Activated CD8-positive, alpha-beta T cell treated with anti-CD3 and anti-CD28 coated beads, Interleukin-2, amount 10 ng/mL, durations not matched to agents 7 days and 5 days (primary cell): Measurements from ENCODE around the gene MT1X. TPM values are rescaled to one million over a fixed set of nuclear protein-coding genes. Genes with fewer than 3 reads are reported as not detected.

ENCODE experiments used
- ATAC-seq: fragments of 150-1000 bp; cut with Tn5 transposase; one replicate; pipeline ENCODE4 v1.10.0; 2021; ENCODE audit warnings: moderate library complexity
- CTCF ChIA-PET: fragments of 350-600 bp; sonication (Branson Sonifier 250); formaldehyde crosslinking; loops from one replicate; lab custom pipeline; 2021; ENCODE audit warnings: antibody characterized with exemption; lab: Charles Lee
- POLR2A ChIA-PET: fragments of 350-600 bp; sonication (Branson Sonifier 250); formaldehyde crosslinking; loops from one replicate; lab custom pipeline; 2021; ENCODE audit warnings: antibody characterized with exemption; lab: Charles Lee
- DNase-seq: peaks from one replicate; pipeline ENCODE4 v3.0.0-alpha.2; 2020
- H3K27ac Mint-ChIP-seq: one replicate; pipeline ENCODE4 v1.8.0; 2021; ENCODE audit warnings: mild to moderate bottlenecking, mixed read lengths
- H3K27me3 Mint-ChIP-seq: one replicate; pipeline ENCODE4 v1.8.0; 2021; ENCODE audit warnings: low read depth, mixed read lengths
- H3K36me3 Mint-ChIP-seq: one replicate; pipeline ENCODE4 v1.8.0; 2021; ENCODE audit warnings: low read depth, mixed read lengths
- H3K4me1 Mint-ChIP-seq: one replicate; pipeline ENCODE4 v1.8.0; 2021; ENCODE audit warnings: low read depth, mixed read lengths
- H3K4me3 Mint-ChIP-seq: one replicate; pipeline ENCODE4 v1.8.0; 2021; ENCODE audit warnings: mild to moderate bottlenecking, mixed read lengths
- H3K9me3 Mint-ChIP-seq: one replicate; pipeline ENCODE4 v1.8.0; 2022; ENCODE audit warnings: mixed read lengths; ENCODE audit not compliant: insufficient read depth
- total RNA-seq, 2 experiments: library from RNA; stranded (reverse); gene quantifications; one replicate each; pipeline ENCODE4 v1.2.3, GENCODE V29; 2021

MT1X gene
- total RNA-seq, result 10 to 100 TPM; 85.3 to 86.0 TPM

DNA sequence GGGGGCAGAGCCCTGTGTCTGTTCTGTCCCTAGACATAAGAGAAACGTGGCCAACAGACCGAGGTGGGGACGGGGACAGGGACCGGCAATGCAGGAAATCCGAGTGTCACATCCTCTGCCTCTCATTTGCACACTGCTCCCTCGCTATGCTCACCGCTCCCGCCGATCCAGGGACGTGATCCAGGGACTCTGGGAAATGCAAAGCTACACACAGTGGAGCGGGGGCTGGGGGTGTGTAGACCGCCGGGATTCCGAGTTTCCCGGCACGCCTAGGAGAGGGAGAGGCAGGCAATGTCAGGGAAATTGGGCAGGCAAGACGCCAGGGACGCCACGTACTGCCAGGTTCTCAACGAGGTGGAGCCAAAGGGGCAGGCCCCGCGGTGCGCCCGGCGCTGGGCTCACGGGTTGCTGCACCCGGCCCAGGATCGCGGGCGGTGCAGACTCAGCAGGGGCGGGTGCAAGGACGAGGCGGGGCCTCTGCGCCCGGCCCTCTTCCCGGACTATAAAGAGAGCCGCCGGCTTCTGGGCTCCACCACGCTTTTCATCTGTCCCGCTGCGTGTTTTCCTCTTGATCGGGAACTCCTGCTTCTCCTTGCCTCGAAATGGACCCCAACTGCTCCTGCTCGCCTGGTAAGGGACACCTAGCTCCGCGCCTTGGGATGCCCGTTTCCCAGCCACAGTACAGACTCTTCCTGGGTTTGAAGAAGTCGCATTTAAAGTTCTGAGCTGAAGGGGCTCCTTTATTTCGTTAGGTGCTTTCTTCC, at the start of gene MT1X:
Gene MT1X (plus strand): TSS at position 532 of the 764 bp plus-strand sequence. CDS start 71 bp downstream, at position 603.
- ChIA-PET POLR2A (interaction anchor here (0.6 to 2.5 kb wide), 26 partner anchors 11 to 249 kb away, joined by 3 to 24 read pairs (median 4); partner anchors contain the start of genes MT1E, MT1F, MT1G and MT1H), CTCF (interaction anchor here (1.4 to 1.9 kb wide), 8 partner anchors 8 to 106 kb away, joined by 3 to 17 read pairs (median 4); no protein-coding TSS in a partner anchor)
- ATAC-seq (peak; percentile 97), DNase-seq (peak; percentile 94)
- Mint-ChIP-seq H3K36me3 (peaks cover 9% of the 10 kb centered on the region), H3K4me1 (peaks cover 34% of the 10 kb centered on the region), H3K27me3 (no peaks in the 10 kb centered on the region), H3K4me3 (peak within 1 kb of the TSS; percentile 96), H3K27ac (peak within 1 kb of the TSS; percentile 98), H3K9me3 (no peaks in the 10 kb centered on the region)

DNA sequence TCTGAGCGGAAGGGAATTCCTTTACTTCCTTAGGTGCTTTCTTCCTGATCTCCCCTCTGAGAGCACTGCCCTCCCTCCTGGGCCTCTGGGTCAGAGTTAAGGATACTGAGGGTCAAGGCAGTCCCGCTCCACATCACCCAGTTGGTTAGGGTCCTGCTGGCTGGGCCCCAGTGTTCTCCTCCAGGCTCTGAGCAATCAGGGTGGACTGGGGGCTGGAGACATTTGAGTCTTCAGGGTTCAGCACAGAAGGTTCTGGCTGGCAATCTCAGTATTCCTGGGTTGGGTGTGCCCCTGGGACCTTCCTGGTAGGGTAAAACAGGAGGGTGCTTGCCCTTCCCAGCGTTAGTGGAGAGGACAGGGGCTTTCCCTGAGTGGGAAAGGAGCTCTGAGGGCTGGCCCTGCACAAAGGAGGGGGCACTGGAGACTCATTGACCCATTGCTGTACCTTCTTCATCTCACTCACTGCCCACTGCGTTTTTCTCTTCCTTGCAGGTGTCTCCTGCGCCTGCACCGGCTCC, 49.4 kb upstream of the MT1X start:
- ChIA-PET POLR2A (no interaction called here), CTCF (no interaction called here)
- Mint-ChIP-seq H3K4me3 (peak overlapping the region; percentile 55), H3K4me1 (peaks cover 32% of the 10 kb centered on the region), H3K27me3 (peaks cover 86% of the 10 kb centered on the region), H3K36me3 (no peaks in the 10 kb centered on the region), H3K9me3 (no peaks in the 10 kb centered on the region), H3K27ac (no peak overlapping the region)
- ATAC-seq, result no peak
- DNase-seq, result no peak

DNA sequence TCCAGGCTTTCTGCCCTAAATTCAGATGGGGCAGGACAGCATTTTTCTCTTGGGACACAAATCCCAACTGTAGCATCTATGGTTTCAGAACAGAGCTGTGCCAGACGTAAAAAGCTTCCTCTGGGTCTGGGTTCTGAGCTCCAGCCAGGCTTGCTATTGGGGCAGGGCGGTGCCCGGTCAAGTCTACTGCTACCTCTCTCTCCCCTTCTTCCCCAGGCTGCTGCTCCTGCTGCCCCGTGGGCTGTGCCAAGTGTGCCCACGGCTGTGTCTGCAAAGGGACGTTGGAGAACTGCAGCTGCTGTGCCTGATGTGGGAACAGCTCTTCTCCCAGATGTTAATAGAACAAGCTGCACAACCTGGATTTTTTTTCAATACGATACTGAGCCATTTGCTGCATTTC, 48.7 kb upstream of the MT1X start:
- H3K4me1 Mint-ChIP-seq, result peaks cover 36% of the 10 kb centered on the region
- DNase-seq, result no peak
- no peaks in the 10 kb centered on the region for H3K36me3 Mint-ChIP-seq
- no peak overlapping the region for H3K4me3 Mint-ChIP-seq
- ATAC-seq, result no peak
- no peak overlapping the region for H3K27ac Mint-ChIP-seq
- peaks cover 89% of the 10 kb centered on the region for H3K27me3 Mint-ChIP-seq
- CTCF ChIA-PET, result no interaction called here
- POLR2A ChIA-PET, result interaction anchor here (1.7 kb wide), 1 partner anchor 8 kb away, joined by 6 read pairs; the partner anchor contains the start of gene MT1E
- H3K9me3 Mint-ChIP-seq, result no peaks in the 10 kb centered on the region

DNA sequence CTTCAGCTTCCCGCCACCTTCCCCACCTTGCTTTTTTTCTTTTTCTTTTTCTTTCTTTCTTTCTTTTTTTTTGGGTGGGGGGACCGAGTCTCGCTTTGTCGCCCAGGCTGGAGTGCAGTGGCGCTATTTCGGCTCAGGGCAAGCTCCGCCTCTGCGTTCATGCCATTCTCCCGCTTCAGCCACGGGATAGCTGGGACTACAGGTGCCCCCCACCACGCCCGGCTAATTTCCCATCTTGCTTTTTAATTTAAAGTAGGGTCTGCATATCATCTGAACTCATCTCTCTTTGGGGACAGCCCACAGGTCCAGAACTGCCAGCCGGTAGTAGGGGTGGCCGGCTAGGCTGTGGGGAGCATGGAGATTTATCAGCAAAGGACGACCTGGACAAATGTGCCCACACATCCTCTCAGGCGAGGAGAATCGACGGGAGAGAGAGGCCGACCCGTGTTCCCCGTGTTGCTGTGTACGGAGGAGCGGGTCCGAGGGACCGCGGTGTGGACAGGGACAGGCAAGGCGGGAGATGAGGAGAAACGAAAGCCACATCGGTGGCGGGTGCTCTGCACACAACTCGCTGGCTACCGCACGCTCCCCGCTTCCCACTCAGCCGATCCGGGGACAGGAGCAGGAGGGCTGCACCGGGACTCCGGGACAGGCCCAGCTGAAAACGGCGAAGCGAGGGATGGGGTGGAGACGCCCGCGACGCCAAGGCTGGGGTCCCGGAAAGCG, 47.4 kb upstream of the MT1X start:
- ChIA-PET CTCF (interaction anchor here (1.5 kb wide), 1 partner anchor 67 kb away, joined by 3 read pairs; no protein-coding TSS in a partner anchor), POLR2A (interaction anchor here (1.7 kb wide), 1 partner anchor 9 kb away, joined by 6 read pairs; the partner anchor contains the start of gene MT1E)
- no peak for DNase-seq
- Mint-ChIP-seq H3K4me1 (peaks cover 38% of the 10 kb centered on the region), H3K9me3 (no peaks in the 10 kb centered on the region), H3K36me3 (no peaks in the 10 kb centered on the region), H3K27me3 (peaks cover 91% of the 10 kb centered on the region), H3K27ac (no peak overlapping the region), H3K4me3 (peak overlapping the region; percentile 30)
- no peak for ATAC-seq

DNA sequence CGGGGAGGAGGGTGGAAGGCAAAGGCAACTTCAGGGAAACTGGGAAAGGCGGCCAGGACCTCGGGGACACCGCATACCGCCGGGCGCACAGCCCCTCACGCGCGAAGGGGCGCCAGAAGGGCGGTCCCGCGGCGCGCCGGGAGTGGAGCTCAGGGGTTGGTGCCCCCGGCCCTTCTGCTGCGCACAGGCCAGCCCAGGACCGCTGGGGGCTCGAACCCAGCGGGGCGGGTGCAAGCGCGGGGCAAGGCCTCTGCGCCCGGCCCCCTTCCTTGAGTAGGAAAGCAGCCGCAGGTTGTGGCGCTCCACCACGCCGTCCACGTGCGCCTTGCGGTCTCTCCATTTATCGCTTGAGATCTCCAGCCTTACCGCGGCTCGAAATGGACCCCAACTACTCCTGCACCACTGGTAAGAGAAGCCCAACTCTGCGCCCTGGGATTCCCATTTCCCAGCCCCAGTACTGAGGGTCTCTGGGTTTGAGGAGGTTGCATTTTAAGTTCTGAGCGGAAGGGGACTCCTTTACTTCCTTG, 46.8 kb upstream of the MT1X start:
- peak; percentile 11 for ATAC-seq
- Mint-ChIP-seq H3K27me3 (peaks cover 91% of the 10 kb centered on the region), H3K27ac (no peak overlapping the region), H3K4me1 (peaks cover 38% of the 10 kb centered on the region), H3K4me3 (peak overlapping the region; percentile 40), H3K36me3 (no peaks in the 10 kb centered on the region), H3K9me3 (no peaks in the 10 kb centered on the region)
- CTCF ChIA-PET, result interaction anchor here (1.5 kb wide), 1 partner anchor 67 kb away, joined by 3 read pairs; no protein-coding TSS in a partner anchor
- no peak for DNase-seq
- POLR2A ChIA-PET, result interaction anchor here (0.6 to 1.7 kb wide), 2 partner anchors 10 to 60 kb away, joined by 3 to 6 read pairs; partner anchors contain the start of gene MT1E

DNA sequence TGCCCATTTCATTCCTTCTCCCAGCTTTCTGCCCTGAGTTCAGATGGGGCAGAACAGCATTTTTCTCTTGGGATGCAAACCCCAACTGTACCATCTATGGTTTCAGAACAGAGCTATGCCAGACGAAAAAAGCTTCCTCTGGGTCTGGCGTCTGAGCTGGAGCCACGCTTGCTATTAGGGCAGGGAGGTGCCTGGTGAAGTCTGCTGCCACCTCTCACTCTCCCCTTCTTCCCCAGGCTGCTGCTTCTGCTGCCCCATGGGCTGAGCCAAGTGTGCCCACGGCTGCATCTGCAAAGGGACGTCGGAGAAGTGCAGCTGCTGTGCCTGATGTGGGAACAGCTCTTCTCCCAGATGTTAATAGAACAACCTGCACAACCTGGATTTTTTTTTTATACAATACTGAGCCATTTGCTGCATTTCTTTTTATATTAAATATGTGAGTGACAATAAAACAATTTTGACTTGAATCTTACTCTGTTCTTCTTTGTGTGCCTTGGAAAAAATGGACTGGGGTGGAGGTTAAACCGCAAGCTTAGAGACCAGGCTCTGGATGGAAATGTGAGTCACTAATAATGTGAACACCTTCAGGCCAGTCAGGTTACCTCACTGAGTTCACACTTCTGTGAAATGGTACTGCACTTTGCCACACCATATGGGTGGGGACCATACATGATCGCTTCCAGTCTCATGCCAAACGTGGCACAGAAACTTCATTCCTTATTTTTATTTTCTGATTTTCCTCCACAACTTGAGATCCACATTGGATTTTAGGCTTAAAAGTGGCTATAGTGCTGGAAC, 45.5 kb upstream of the MT1X start:
- POLR2A ChIA-PET, result interaction anchor here (1.0 kb wide), 1 partner anchor 46 kb away, joined by 3 read pairs; no protein-coding TSS in a partner anchor
- Mint-ChIP-seq H3K9me3 (no peaks in the 10 kb centered on the region), H3K36me3 (no peaks in the 10 kb centered on the region), H3K27ac (no peak overlapping the region), H3K27me3 (peaks cover 89% of the 10 kb centered on the region), H3K4me1 (peaks cover 35% of the 10 kb centered on the region), H3K4me3 (no peak overlapping the region)
- no peak for ATAC-seq
- DNase-seq, result no peak
- CTCF ChIA-PET, result interaction anchor here (0.7 kb wide), 1 partner anchor 11 kb away, joined by 3 read pairs; the partner anchor contains the start of gene MT1E

DNA sequence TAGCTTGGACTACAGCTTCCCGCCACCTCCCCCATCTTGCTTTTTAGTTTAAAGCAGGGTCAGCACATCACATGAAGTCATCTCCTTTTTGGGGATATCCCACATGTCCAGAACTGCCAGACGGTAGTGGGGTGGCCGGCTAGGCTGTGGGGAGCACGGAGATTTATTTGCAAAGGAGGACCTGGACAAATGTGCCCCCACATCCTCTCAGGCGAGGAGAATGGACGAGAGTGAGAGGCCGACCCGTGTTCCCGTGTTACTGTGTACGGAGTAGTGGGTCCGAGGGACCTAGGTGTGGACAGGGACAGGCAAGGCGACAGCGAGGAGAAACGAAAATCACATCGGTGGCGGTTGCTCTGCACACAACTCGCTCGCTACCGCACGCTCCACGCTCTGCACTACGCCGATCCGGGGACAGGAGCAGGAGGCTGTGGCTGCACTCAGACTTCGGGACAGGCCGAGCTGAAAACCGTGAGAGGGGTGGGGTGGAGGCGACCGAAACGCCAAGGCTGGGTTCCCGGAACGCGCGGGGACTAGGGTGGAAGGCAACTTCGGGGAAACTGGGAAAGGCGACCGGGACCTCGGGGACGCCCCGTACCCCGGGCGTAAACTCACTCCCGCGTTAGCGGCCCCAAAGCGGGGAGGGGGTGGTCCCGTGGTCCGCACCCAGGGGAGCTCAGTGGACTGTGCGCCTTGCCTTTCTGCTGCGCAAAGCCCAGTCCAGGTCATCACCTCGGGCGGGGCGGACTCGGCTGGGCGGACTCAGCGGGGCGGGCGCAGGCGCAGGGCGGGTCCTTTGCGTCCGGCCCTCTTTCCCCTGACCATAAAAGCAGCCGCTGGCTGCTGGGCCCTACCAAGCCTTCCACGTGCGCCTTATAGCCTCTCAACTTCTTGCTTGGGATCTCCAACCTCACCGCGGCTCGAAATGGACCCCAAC, 44.2 kb upstream of the MT1X start, which contains the start of gene MT1A:
Gene MT1A (plus strand): TSS at position 853 of the 937 bp plus-strand sequence. CDS start 73 bp downstream, at position 926.
- peaks cover 38% of the 10 kb centered on the region for H3K4me1 Mint-ChIP-seq
- no peaks in the 10 kb centered on the region for H3K9me3 Mint-ChIP-seq
- ATAC-seq, result peak; percentile 54
- ChIA-PET POLR2A (no interaction called here), CTCF (interaction anchor here (0.9 kb wide), 1 partner anchor 64 kb away, joined by 3 read pairs; no protein-coding TSS in a partner anchor)
- no peaks in the 10 kb centered on the region for H3K36me3 Mint-ChIP-seq
- no peak within 1 kb of the TSS for H3K27ac Mint-ChIP-seq
- H3K4me3 Mint-ChIP-seq, result peak within 1 kb of the TSS; percentile 62
- DNase-seq, result no peak
- peaks cover 88% of the 10 kb centered on the region for H3K27me3 Mint-ChIP-seq

DNA sequence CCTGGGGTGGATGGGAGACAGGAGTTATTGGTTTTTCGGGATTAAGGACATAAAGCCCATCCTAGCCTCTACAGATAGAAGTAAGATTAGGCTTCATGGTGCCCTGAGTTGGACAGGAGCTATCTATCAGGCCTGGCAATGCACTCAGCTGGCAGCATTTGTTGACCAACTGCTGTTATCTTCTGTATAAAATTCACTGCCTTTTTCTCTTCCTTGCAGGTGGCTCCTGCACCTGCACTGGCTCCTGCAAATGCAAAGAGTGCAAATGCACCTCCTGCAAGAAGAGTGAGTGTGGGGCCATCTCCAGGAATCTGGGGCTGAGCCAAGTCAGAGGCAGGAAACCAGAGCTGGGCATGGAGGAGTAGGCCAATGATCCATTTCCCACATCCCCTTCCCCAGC, 43.2 kb upstream of the MT1X start:
- Mint-ChIP-seq H3K4me1 (peaks cover 47% of the 10 kb centered on the region), H3K27me3 (peaks cover 81% of the 10 kb centered on the region), H3K9me3 (no peaks in the 10 kb centered on the region), H3K27ac (no peak overlapping the region), H3K36me3 (no peaks in the 10 kb centered on the region), H3K4me3 (no peak overlapping the region)
- DNase-seq, result no peak
- ChIA-PET POLR2A (interaction anchor here (1.0 kb wide), 1 partner anchor 11 kb away, joined by 3 read pairs; no protein-coding TSS in a partner anchor), CTCF (no interaction called here)
- ATAC-seq, result no peak

DNA sequence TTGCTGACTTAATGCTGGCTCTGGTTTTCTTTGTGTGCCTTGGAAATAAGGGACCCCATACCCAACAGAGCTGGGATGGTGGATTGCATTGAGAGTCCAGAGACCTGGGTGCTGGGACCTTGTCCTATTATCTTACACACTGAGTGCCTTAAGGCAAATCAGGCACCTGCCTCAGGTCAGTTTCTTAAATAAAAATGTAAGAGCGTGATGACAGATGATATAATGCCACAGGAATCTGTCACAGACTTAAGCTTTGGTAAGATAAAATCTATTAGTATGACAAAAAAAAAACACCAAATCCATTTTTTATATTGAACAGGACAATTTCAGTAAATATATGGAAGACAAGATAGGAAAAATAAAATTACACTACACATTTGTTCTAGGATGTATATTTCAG, 42.2 kb upstream of the MT1X start:
- CTCF ChIA-PET, result interaction anchor here (0.9 kb wide), 1 partner anchor 61 kb away, joined by 4 read pairs; no protein-coding TSS in a partner anchor
- no peak for ATAC-seq
- H3K9me3 Mint-ChIP-seq, result no peaks in the 10 kb centered on the region
- DNase-seq, result no peak
- H3K4me3 Mint-ChIP-seq, result no peak overlapping the region
- H3K4me1 Mint-ChIP-seq, result peaks cover 47% of the 10 kb centered on the region
- peaks cover 73% of the 10 kb centered on the region for H3K27me3 Mint-ChIP-seq
- H3K36me3 Mint-ChIP-seq, result no peaks in the 10 kb centered on the region
- no peak overlapping the region for H3K27ac Mint-ChIP-seq
- POLR2A ChIA-PET, result interaction anchor here (1.0 to 1.9 kb wide), 2 partner anchors 12 to 15 kb away, joined by 3 to 7 read pairs; partner anchors contain the start of gene MT1E
